HepG2 (cell line): ENCODE results near the gene FNDC3B. TPM values are rescaled to one million over a fixed set of nuclear protein-coding genes. Genes with fewer than 3 reads are reported as not detected.
A peak's percentile ranks its signal among the peaks of the same experiment; 100 is the strongest.

Experiments used
- ATAC-seq: fragments of 200-7000 bp; cut with Tn5 transposase; 3 replicates; pipeline ENCODE4 v1.9.1; 2020; ENCODE audit warnings: mild to moderate bottlenecking, moderate library complexity
- BruUV-seq: library from RNA; stranded (reverse); fragments of 400-500 nt; replicated peaks from 2 replicates; lab custom pipeline; 2021; lab: Mats Ljungman, UMichigan
- CTCF ChIA-PET: fragments of 300-600 bp; formaldehyde crosslinking; extraction: SDS; loops from one replicate; lab custom pipeline; 2021; ENCODE audit warnings: low total read pairs, inconsistent platforms, low intra/inter-chr PET ratio; lab: Yijun Ruan, JAX
- POLR2A ChIA-PET: fragments of 350-600 bp; sonication (Branson Sonifier 250); formaldehyde crosslinking; loops from one replicate; lab custom pipeline; 2020; ENCODE audit warnings: antibody characterized with exemption, inconsistent platforms; lab: Yijun Ruan, JAX
- DNase-seq: peaks from one replicate; pipeline ENCODE4 v3.0.0-alpha.2; 2015; ENCODE audit warnings: low spot score
- FAIRE-seq: peaks from 3 replicates; lab custom pipeline; 2011; peaks lifted over from hg19 to GRCh38; lab: Jason Lieb, UNC
- H2AFZ ChIP-seq: one replicate; pipeline ENCODE4 v1.6.1; 2011; ENCODE audit warnings: low read length, inconsistent platforms
- H3K27ac ChIP-seq: fragments of 300-600 bp; 3 replicates; pipeline ENCODE4 v1.8.0; 2011; ENCODE audit warnings: mixed run types, mild to moderate bottlenecking, mixed read lengths, low read length, inconsistent platforms; ENCODE audit not compliant: insufficient read depth; ENCODE audit errors: extremely low read length
- H3K27me3 ChIP-seq, 2 experiments: fragments of 200-600 bp in 1 of 2; 2 replicates in 1 of 2; 3 replicates in 1 of 2; pipeline versions ENCODE4 v1.6.0 to v1.8.0; 2011; ENCODE audit warnings: low read length in 2 of 2, mild to moderate bottlenecking in 2 of 2, moderate library complexity in 2 of 2, inconsistent platforms in 1 of 2; ENCODE audit not compliant: insufficient read depth in 2 of 2, control insufficient read depth in 1 of 2
- H3K36me3 ChIP-seq, 2 experiments: fragments of 200-600 bp in 1 of 2; replicated peaks in 1 of 2; 2 replicates in 1 of 2; 3 replicates in 1 of 2; pipeline versions ENCODE4 v1.5.1 to v1.8.0; 2011; ENCODE audit warnings: low read length in 2 of 2, inconsistent platforms in 1 of 2; ENCODE audit not compliant: insufficient read depth in 2 of 2, control insufficient read depth in 1 of 2
- H3K4me1 ChIP-seq: 2 replicates; pipeline ENCODE4 v1.5.1; 2012; ENCODE audit warnings: low read length, inconsistent platforms; ENCODE audit not compliant: insufficient read depth
- H3K4me2 ChIP-seq: 2 replicates; pipeline ENCODE4 v1.6.0; 2011; ENCODE audit warnings: low read depth, low read length, inconsistent platforms
- H3K4me3 ChIP-seq, 3 experiments: fragments of 200-600 bp in 1 of 3; sonication (generic), shearing (Covaris generic) in 1 of 3; replicated peaks in 1 of 3; 2 replicates each; pipeline ENCODE4 v1.5.1; 2011 to 2016; ENCODE audit warnings: low read length in 3 of 3, inconsistent platforms in 2 of 3, low read depth in 2 of 3, mild to moderate bottlenecking in 2 of 3, control low read depth in 1 of 3, mixed read lengths in 1 of 3; ENCODE audit not compliant: insufficient read depth in 1 of 3
- H3K79me2 ChIP-seq: one replicate; pipeline ENCODE4 v1.6.1; 2011; ENCODE audit warnings: low read length, inconsistent platforms; ENCODE audit not compliant: insufficient read depth
- H3K9ac ChIP-seq: 2 replicates; pipeline ENCODE4 v1.6.0; 2011; ENCODE audit warnings: mild to moderate bottlenecking, low read depth, low read length, inconsistent platforms; ENCODE audit not compliant: insufficient read depth
- H3K9me3 ChIP-seq: 2 replicates; pipeline ENCODE4 v1.5.1; 2012; ENCODE audit warnings: mild to moderate bottlenecking, low read length
- H4K20me1 ChIP-seq: 2 replicates; pipeline ENCODE4 v1.6.0; 2011; ENCODE audit warnings: inconsistent platforms, mild to moderate bottlenecking, low read length, moderate library complexity; ENCODE audit not compliant: insufficient read depth
- AGO2 ChIP-seq: fragments of 200-400 bp; formaldehyde crosslinking; optimal IDR thresholded peaks from 2 replicates; pipeline ENCODE3; 2017; ENCODE audit warnings: mild to moderate bottlenecking, low read depth, low read length, moderate library complexity
- MXI1 ChIP-seq: IDR thresholded peaks from 3 replicates; pipeline ENCODE4 v1.6.1; 2012; ENCODE audit warnings: low read depth, low read length, inconsistent platforms, borderline replicate concordance
- NRL ChIP-seq: sonication (generic); formaldehyde crosslinking; IDR thresholded peaks from 2 replicates; pipeline ENCODE4 v1.5.0; 2020; ENCODE audit warnings: missing genetic modification reagents, mild to moderate bottlenecking, moderate library complexity, borderline replicate concordance
- POLR2AphosphoS2 ChIP-seq: IDR thresholded peaks from 2 replicates; pipeline ENCODE4 v1.6.1; 2011; ENCODE audit warnings: low read depth, low read length, improper control_type of control experiment
- POLR2G ChIP-seq: fragments of 200-400 bp; formaldehyde crosslinking; IDR thresholded peaks from 2 replicates; pipeline ENCODE4 v1.6.1; 2018; ENCODE audit warnings: mild to moderate bottlenecking, low read depth, low read length, moderate library complexity
- RBM22 ChIP-seq: fragments of 200-400 bp; formaldehyde crosslinking; optimal IDR thresholded peaks from 2 replicates; pipeline ENCODE3; 2017; ENCODE audit warnings: mild to moderate bottlenecking, low read length, moderate library complexity
- SIN3A ChIP-seq: IDR thresholded peaks from 2 replicates; pipeline ENCODE4 v1.6.1; 2011; ENCODE audit warnings: low read depth, mild to moderate bottlenecking, control low read depth, low read length, borderline replicate concordance
- ZNF446 ChIP-seq: sonication (generic); formaldehyde crosslinking; IDR thresholded peaks from 2 replicates; pipeline ENCODE4 v1.5.0; 2020; ENCODE audit warnings: mild to moderate bottlenecking, missing genetic modification reagents
- ZSCAN22 ChIP-seq: sonication (generic); formaldehyde crosslinking; IDR thresholded peaks from 2 replicates; pipeline ENCODE4 v1.4.0; 2020; ENCODE audit warnings: mild to moderate bottlenecking, missing genetic modification reagents
- WGBS: methylation state at CpG from one replicate; pipeline ENCODE4 v1.1.6; 2017; ENCODE audit warnings: low lambda C conversion rate; 5-methylcytosine and 5-hydroxymethylcytosine counted together
- in situ Hi-C: cut with HindIII; loops from 2 replicates; pipeline ENCODE4 v1.10.0; 2017; ENCODE audit warnings: low pct_unique_long_range_greater_than_20kb; ENCODE audit not compliant: extremely low pct_ligation_motif_present
- intact Hi-C: fragments of 100-400 bp; cut with micrococcal nuclease; formaldehyde crosslinking; loops from one replicate; pipeline ENCODE4 v1.10.0; 2022; ENCODE audit not compliant: unreplicated experiment
- polyA plus RNA-seq, 8 experiments: library from polyadenylated mRNA; depleted of rRNA in 3 of 8; stranded (reverse) in 7 of 8; unstranded in 1 of 8; fragments of >200 nt; fragmentation: Illumina TruSeq in 4 of 8; extraction: Trizol in 4 of 8; gene quantifications; 2 replicates each; pipeline versions ENCODE4 v1.2.1 to v1.2.3, GENCODE V29; 2011 to 2016; ENCODE audit warnings: low read depth in 4 of 8, missing spikeins in 1 of 8, mixed read lengths in 1 of 8; ENCODE audit not compliant: insufficient read depth in 1 of 8
- total RNA-seq, 5 experiments: library from RNA; depleted of rRNA; stranded (reverse); fragments of >200 nt; fragmentation: Illumina TruSeq; extraction: Trizol; gene quantifications; 2 replicates each; pipeline ENCODE4 v1.2.3, GENCODE V29; 2016; ENCODE audit warnings: low read depth in 1 of 5

The FNDC3B gene
- total and polyA plus RNA-seq, 2 of the 13 experiments (the other 11 are each of a cell fraction or from before 2014, with no cell fraction given), result 74.8 to 103 TPM

GRCh38 chr3:172305974-172306373, 266.6 kb downstream of the FNDC3B start:
- no peak for ATAC-seq

GRCh38 chr3:172307141-172307560, 267.8 kb downstream of the FNDC3B start:
- peaks cover 25% of the 10 kb centered on the region for H3K4me1 ChIP-seq
- WGBS, result 83% methylated on average over 4 of the region's 5 CpGs
- H2AFZ ChIP-seq, result no peak overlapping the region
- H3K4me2 ChIP-seq, result no peak overlapping the region
- no peak overlapping the region for H3K9ac ChIP-seq
- H3K79me2 ChIP-seq, result peaks cover 2% of the 10 kb centered on the region
- peaks cover 30 to 81% of the 10 kb centered on the region in 2 experiments for H3K36me3 ChIP-seq
- no peaks in the 10 kb centered on the region for H3K27me3 ChIP-seq
- ATAC-seq, result no peak
- peaks cover 58% of the 10 kb centered on the region for H4K20me1 ChIP-seq
- BruUV-seq, result no TSS peak
- POLR2A ChIA-PET, result interaction anchor here (1.2 kb wide), 1 partner anchor 466 kb away, joined by 3 read pairs; no protein-coding TSS in a partner anchor
- no peak for DNase-seq
- FAIRE-seq, result no peak
- peak; percentile 97 for TF ChIP-seq RBM22
- no peak for TF ChIP-seq NRL
- TF ChIP-seq ZNF446 (CRISPR knock-in tag), result no peak
- peak; percentile 54; the same call in 1 of the 2 replicates for TF ChIP-seq POLR2G
- 0 out of 3 replicates have a peak, but pooled peaks have one; percentile 12 for TF ChIP-seq MXI1
- in situ Hi-C loops, result no loop called here
- CTCF ChIA-PET, result no interaction called here
- intact Hi-C loops, result no loop called here
- no peak overlapping the region for H3K4me3 ChIP-seq
- no peaks in the 10 kb centered on the region for H3K9me3 ChIP-seq
- no peak overlapping the region for H3K27ac ChIP-seq

More at GRCh38 chr3:172305974-172306373, 266.6 kb downstream of the FNDC3B start:
- no peak for FAIRE-seq
- ChIA-PET POLR2A (no interaction called here), CTCF (no interaction called here)
- in situ Hi-C loops, result no loop called here
- intact Hi-C loops, result no loop called here
- peaks cover 63% of the 10 kb centered on the region for H4K20me1 ChIP-seq
- no peaks in the 10 kb centered on the region for H3K27me3 ChIP-seq
- peaks cover 2% of the 10 kb centered on the region for H3K79me2 ChIP-seq
- H3K36me3 ChIP-seq, result peaks cover 27 to 82% of the 10 kb centered on the region in 2 experiments
- DNase-seq, result no peak
- no peak overlapping the region for H3K4me3 ChIP-seq
- BruUV-seq, result no TSS peak
- H3K9me3 ChIP-seq, result no peaks in the 10 kb centered on the region
- WGBS, result 95% methylated on average over 2 of the region's 2 CpGs
- no peak overlapping the region for H3K27ac ChIP-seq
- H3K4me2 ChIP-seq, result no peak overlapping the region
- H2AFZ ChIP-seq, result no peak overlapping the region
- TF ChIP-seq SIN3A (no peak), POLR2AphosphoS2 (peak; percentile 30; the same call in 1 of the 2 replicates), ZSCAN22 (no peak), AGO2 (peak; percentile 45), RBM22 (peak; percentile 79)
- peaks cover 25% of the 10 kb centered on the region for H3K4me1 ChIP-seq
- H3K9ac ChIP-seq, result no peak overlapping the region
